Spinal cord (tissue), 10 donors: ENCODE measurements around the gene HBG1. TPM values are rescaled to one million over a fixed set of nuclear protein-coding genes. Genes with fewer than 3 reads are reported as not detected.
"Not testable (repeated sequence)": the region's sequence is repeated elsewhere in the genome, so short reads cannot be mapped to it uniquely, and the experiment has no call there.

Experiments used
- DNase-seq, 6 donors: peaks; one replicate each; pipeline versions ENCODE4 v3.0.0 to v3.0.0-alpha.2; 2013 to 2015; ENCODE audit warnings: low spot score in 6 of 6, low read depth in 4 of 6
- H3K27ac ChIP-seq: one replicate; pipeline ENCODE4 v1.5.1; 2013; ENCODE audit warnings: low read depth, low read length, control low read depth
- H3K27me3 ChIP-seq: one replicate; pipeline ENCODE4 v1.6.1; 2013; ENCODE audit warnings: low read length; ENCODE audit not compliant: control insufficient read depth, insufficient read depth
- H3K36me3 ChIP-seq: one replicate; pipeline ENCODE4 v1.6.1; 2013; ENCODE audit warnings: low read length; ENCODE audit not compliant: control insufficient read depth, insufficient read depth
- H3K4me1 ChIP-seq: one replicate; pipeline ENCODE4 v1.6.1; 2013; ENCODE audit warnings: low read length; ENCODE audit not compliant: control insufficient read depth, insufficient read depth
- H3K4me3 ChIP-seq: one replicate; pipeline ENCODE4 v1.5.1; 2013; ENCODE audit warnings: low read depth, low read length, control low read depth
- H3K9me3 ChIP-seq: one replicate; pipeline ENCODE4 v1.6.1; 2013; ENCODE audit warnings: low read length; ENCODE audit not compliant: control insufficient read depth, insufficient read depth
- WGBS: methylation state at CpG from one replicate; pipeline ENCODE4 v1.1.5; 2013; ENCODE audit warnings: missing lambda C conversion rate; ENCODE audit not compliant: insufficient coverage; 5-methylcytosine and 5-hydroxymethylcytosine counted together
- polyA plus RNA-seq, 2 donors: library from polyadenylated mRNA; unstranded; fragments of 120-200 nt; gene quantifications; one replicate each; pipeline ENCODE4 v1.2.1, GENCODE V29; 2013; ENCODE audit not compliant: insufficient read length in 2 of 2
- total RNA-seq, 2 donors: library from RNA; depleted of rRNA in 1 of 2; stranded (reverse); fragments of 120-200 nt in 1 of 2; fragments of >200 nt in 1 of 2; gene quantifications; one replicate each; pipeline versions ENCODE4 v1.2.3 to v1.2.4, GENCODE V29; 2013 to 2014
- donor health status: healthy.

The HBG1 gene
- total and polyA plus RNA-seq, 4 donors, result 8.9 to 1,550 (median 148) TPM

GRCh38 chr11:5266609-5267008 is 17.0 kb upstream of the HBG1 start:
- Histone ChIP-seq H3K36me3 (no peaks in the 10 kb centered on the region), H3K4me3 (no peak overlapping the region), H3K9me3 (no peaks in the 10 kb centered on the region), H3K27me3 (no peaks in the 10 kb centered on the region), H3K4me1 (no peaks in the 10 kb centered on the region), H3K27ac (no peak overlapping the region)
- DNase-seq, result no peak

- Histone ChIP-seq H3K4me1 (no peaks in the 10 kb centered on the region), H3K9me3 (no peaks in the 10 kb centered on the region), H3K27ac (no peak overlapping the region), H3K36me3 (no peaks in the 10 kb centered on the region), H3K4me3 (no peak overlapping the region), H3K27me3 (no peaks in the 10 kb centered on the region)
- no peak for DNase-seq
- WGBS, result no CpG with 5 or more reads among the region's 2 CpGs
Observed at GRCh38 chr11:5265832-5266231, 16.2 kb upstream of the HBG1 start.

- Histone ChIP-seq H3K27me3 (no peaks in the 10 kb centered on the region), H3K4me1 (no peaks in the 10 kb centered on the region), H3K27ac (no peak overlapping the region), H3K9me3 (no peaks in the 10 kb centered on the region), H3K4me3 (no peak overlapping the region), H3K36me3 (no peaks in the 10 kb centered on the region)
- no peak for DNase-seq
- WGBS, result 71% methylated on average over 6 of the region's 7 CpGs
Observed at GRCh38 chr11:5258543-5259262, 9.0 kb upstream of the HBG1 start.

- Histone ChIP-seq H3K27ac (no peak overlapping the region), H3K4me1 (no peaks in the 10 kb centered on the region), H3K9me3 (no peaks in the 10 kb centered on the region), H3K4me3 (no peak overlapping the region), H3K27me3 (no peaks in the 10 kb centered on the region), H3K36me3 (no peaks in the 10 kb centered on the region)
- DNase-seq, result peak in 1 of 6 donors; percentile 25
- 0% methylated on average over 1 of the region's 2 CpGs for WGBS
Observed at GRCh38 chr11:5257296-5257695, 7.6 kb upstream of the HBG1 start.

- DNase-seq, H3K27me3 ChIP-seq, H3K4me1 ChIP-seq, H3K36me3 ChIP-seq, H3K9me3 ChIP-seq, H3K4me3 ChIP-seq, H3K27ac ChIP-seq: not testable (repeated sequence)
- WGBS, result no CpG with 5 or more reads among the region's 9 CpGs
Observed at GRCh38 chr11:5254646-5255413, 5.2 kb upstream of the HBG1 start, which contains the start of gene HBG2. Gene HBG2 (minus strand): TSS chr11:5254781. CDS start chr11:5254728, 53 bp downstream.

- 20% methylated on average over 1 of the region's 2 CpGs for WGBS
- H3K27ac ChIP-seq, H3K27me3 ChIP-seq, DNase-seq, H3K4me3 ChIP-seq, H3K36me3 ChIP-seq, H3K9me3 ChIP-seq, H3K4me1 ChIP-seq: not testable (repeated sequence)
Observed at GRCh38 chr11:5254023-5254422, 4.4 kb upstream of the HBG1 start.

- not testable (repeated sequence) for H3K4me1 ChIP-seq, H3K27me3 ChIP-seq, H3K4me3 ChIP-seq, H3K27ac ChIP-seq, DNase-seq, H3K9me3 ChIP-seq, H3K36me3 ChIP-seq
- no CpG with 5 or more reads among the region's 5 CpGs for WGBS
Observed at GRCh38 chr11:5253440-5253839, 3.8 kb upstream of the HBG1 start.

GRCh38 chr11:5252919-5253265 is 3.2 kb upstream of the HBG1 start:
- no peak for DNase-seq
- Histone ChIP-seq H3K27me3 (no peaks in the 10 kb centered on the region), H3K4me1 (no peaks in the 10 kb centered on the region), H3K4me3 (no peak overlapping the region), H3K27ac (no peak overlapping the region), H3K9me3 (no peaks in the 10 kb centered on the region), H3K36me3 (no peaks in the 10 kb centered on the region)
- no CpG with 5 or more reads among the region's 1 CpG for WGBS

GRCh38 chr11:5252192-5252918 is 2.7 kb upstream of the HBG1 start:
- Histone ChIP-seq H3K27ac (no peak overlapping the region), H3K4me3 (no peak overlapping the region), H3K27me3 (no peaks in the 10 kb centered on the region), H3K4me1 (no peaks in the 10 kb centered on the region), H3K36me3 (no peaks in the 10 kb centered on the region), H3K9me3 (no peaks in the 10 kb centered on the region)
- 49% methylated on average over 6 of the region's 9 CpGs for WGBS
- DNase-seq, result no peak
